GM23338 (cell line): Measurements from ENCODE around the gene ADGB. TPM values are rescaled to one million over a fixed set of nuclear protein-coding genes. Genes with fewer than 3 reads are reported as not detected.

Experiments
- ATAC-seq: fragments of 200-7000 bp; cut with Tn5 transposase; 3 replicates; pipeline ENCODE4 v1.9.1; 2020
- DNase-seq: peaks from one replicate; pipeline ENCODE4 v3.0.0-alpha.2; 2015; ENCODE audit warnings: low spot score
- H2AFZ ChIP-seq: fragments of 200-600 bp; sonication (generic); 2 replicates; pipeline ENCODE4 v1.8.0; 2016; ENCODE audit warnings: antibody characterized with exemption, mild to moderate bottlenecking, moderate library complexity
- H3F3A ChIP-seq: fragments of 200-600 bp; sonication (generic); replicated peaks from 2 replicates; pipeline ENCODE4 v1.8.0; 2017; ENCODE audit warnings: antibody characterized with exemption, mixed run types, low read depth
- H3K27ac ChIP-seq: fragments of 200-600 bp; sonication (generic); 2 replicates; pipeline ENCODE4 v1.6.1; 2016; ENCODE audit warnings: low read depth
- H3K27me3 ChIP-seq: fragments of 200-600 bp; sonication (generic); 2 replicates; pipeline ENCODE4 v1.8.0; 2016; ENCODE audit warnings: mild to moderate bottlenecking, mixed run types, moderate library complexity; ENCODE audit not compliant: insufficient read depth
- H3K36me3 ChIP-seq: fragments of 200-600 bp; sonication (generic); 2 replicates; pipeline ENCODE4 v1.8.0; 2016; ENCODE audit warnings: mild to moderate bottlenecking; ENCODE audit not compliant: insufficient read depth
- H3K4me1 ChIP-seq: fragments of 200-600 bp; sonication (generic); 2 replicates; pipeline ENCODE4 v1.8.0; 2016; ENCODE audit warnings: mild to moderate bottlenecking, moderate library complexity; ENCODE audit not compliant: insufficient read depth
- H3K4me2 ChIP-seq: fragments of 200-600 bp; sonication (generic); 2 replicates; pipeline ENCODE4 v1.7.1; 2017; ENCODE audit warnings: mixed run types
- H3K4me3 ChIP-seq: fragments of 200-600 bp; sonication (generic); 2 replicates; pipeline ENCODE4 v1.6.1; 2016; ENCODE audit warnings: mixed run types
- H3K79me2 ChIP-seq: fragments of 200-600 bp; sonication (generic); replicated peaks from 2 replicates; pipeline ENCODE4 v1.8.0; 2017; ENCODE audit warnings: mild to moderate bottlenecking; ENCODE audit not compliant: insufficient read depth
- H3K9me2 ChIP-seq: fragments of 200-600 bp; sonication (generic); 2 replicates; pipeline ENCODE4 v1.8.0; 2017; ENCODE audit not compliant: insufficient read depth
- H4K20me1 ChIP-seq: fragments of 200-600 bp; sonication (generic); replicated peaks from 2 replicates; pipeline ENCODE4 v1.8.0; 2017; ENCODE audit warnings: mild to moderate bottlenecking; ENCODE audit not compliant: insufficient read depth
- H3K27ac Mint-ChIP-seq: 2 replicates; pipeline ENCODE4 v1.8.0; 2020; ENCODE audit warnings: inconsistent platforms, mild to moderate bottlenecking, moderate library complexity, mixed read lengths
- H3K27me3 Mint-ChIP-seq: 3 replicates; pipeline ENCODE4 v1.8.0; 2022; ENCODE audit warnings: low read depth, mild to moderate bottlenecking, moderate library complexity, mixed read lengths, inconsistent platforms; ENCODE audit not compliant: insufficient read depth, poor library complexity
- H3K36me3 Mint-ChIP-seq: 3 replicates; pipeline ENCODE4 v1.8.0; 2021; ENCODE audit warnings: low read depth, mild to moderate bottlenecking, inconsistent platforms, moderate library complexity, mixed read lengths
- H3K4me1 Mint-ChIP-seq: 3 replicates; pipeline ENCODE4 v1.8.0; 2020; ENCODE audit warnings: mild to moderate bottlenecking, inconsistent platforms, mixed read lengths
- H3K4me3 Mint-ChIP-seq: 3 replicates; pipeline ENCODE4 v1.8.0; 2021; ENCODE audit warnings: moderate library complexity, mild to moderate bottlenecking, inconsistent platforms, mixed read lengths
- H3K9me3 Mint-ChIP-seq: 3 replicates; pipeline ENCODE4 v1.8.0; 2020; ENCODE audit warnings: moderate library complexity, mild to moderate bottlenecking, inconsistent platforms, mixed read lengths
- CREB1 ChIP-seq: fragments of 250-450 bp; sonication (Bioruptor Pico); IDR thresholded peaks from 2 replicates; pipeline ENCODE4 v1.5.0; 2020; ENCODE audit warnings: low read depth, mild to moderate bottlenecking, moderate library complexity
- EZH2 ChIP-seq: fragments of 200-600 bp; sonication (generic); IDR thresholded peaks from one replicate; pipeline ENCODE4 v1.8.0; 2017; ENCODE audit warnings: antibody characterized with exemption, mild to moderate bottlenecking, low read depth; ENCODE audit not compliant: unreplicated experiment
- EZH2phosphoT487 ChIP-seq: fragments of 200-600 bp; sonication (generic); IDR thresholded peaks from one replicate; pipeline ENCODE4 v1.8.1; 2018; ENCODE audit warnings: antibody characterized with exemption; ENCODE audit not compliant: unreplicated experiment
- JUNB ChIP-seq: IDR thresholded peaks from one replicate; pipeline ENCODE4 v1.6.1; 2016; ENCODE audit warnings: antibody characterized with exemption; ENCODE audit not compliant: unreplicated experiment
- NANOG ChIP-seq: IDR thresholded peaks from 2 replicates; pipeline ENCODE4 v1.6.1; 2016; ENCODE audit warnings: antibody characterized with exemption, borderline replicate concordance
- POLR2AphosphoS5 ChIP-seq: IDR thresholded peaks from 2 replicates; pipeline ENCODE4 v1.6.1; 2016; ENCODE audit warnings: antibody characterized with exemption, low read depth
- STAT1 ChIP-seq: IDR thresholded peaks from one replicate; pipeline ENCODE4 v1.6.1; 2016; ENCODE audit warnings: antibody characterized with exemption; ENCODE audit not compliant: unreplicated experiment
- ZNF114 ChIP-seq: fragments of 250-450 bp; sonication (Bioruptor Pico); IDR thresholded peaks from 2 replicates; pipeline ENCODE4 v1.5.0; 2020; ENCODE audit warnings: mild to moderate bottlenecking, moderate library complexity
- ZNF331 ChIP-seq: fragments of 250-450 bp; sonication (Bioruptor Pico); IDR thresholded peaks from 2 replicates; pipeline ENCODE4 v1.5.0; 2020; ENCODE audit warnings: low read depth, mild to moderate bottlenecking, moderate library complexity
- ZNF462 ChIP-seq: fragments of 250-450 bp; sonication (Bioruptor Pico); IDR thresholded peaks from 2 replicates; pipeline ENCODE4 v1.5.0; 2020; ENCODE audit warnings: mild to moderate bottlenecking, moderate library complexity
- polyA plus RNA-seq: library from polyadenylated mRNA; unstranded; fragments of >200 nt; fragmentation: Nextera tagmentation; extraction: Ambion mirVana; gene quantifications from 2 replicates; pipeline ENCODE4 v1.2.1, GENCODE V29; 2016
- total RNA-seq: library from RNA; depleted of rRNA; stranded (reverse); fragments of >200 nt; shearing (Covaris generic); gene quantifications from 2 replicates; pipeline ENCODE4 v1.2.3, GENCODE V29; 2014
- TF ChIP-seq, protein P1 (sequence below), 2 experiments: fragments of 200-600 bp in 1 of 2; sonication (generic) in 1 of 2; conservative IDR thresholded peaks; 2 replicates each; pipeline versions ENCODE4 v1.5.1 to v1.6.1; 2016 to 2017; ENCODE audit warnings: antibody characterized with exemption in 2 of 2, low read depth in 2 of 2, mild to moderate bottlenecking in 2 of 2, moderate library complexity in 1 of 2
- TF ChIP-seq, protein P2 (sequence below): IDR thresholded peaks from one replicate; pipeline ENCODE4 v1.6.1; 2018; ENCODE audit warnings: antibody characterized with exemption; ENCODE audit not compliant: unreplicated experiment
- TF ChIP-seq, protein P3 (sequence below): IDR thresholded peaks from 2 replicates; pipeline ENCODE4 v1.6.1; 2016; ENCODE audit warnings: antibody characterized with exemption

ADGB gene
- total and polyA plus RNA-seq, 2 experiments from 2014 or later, result not detected

DNA sequence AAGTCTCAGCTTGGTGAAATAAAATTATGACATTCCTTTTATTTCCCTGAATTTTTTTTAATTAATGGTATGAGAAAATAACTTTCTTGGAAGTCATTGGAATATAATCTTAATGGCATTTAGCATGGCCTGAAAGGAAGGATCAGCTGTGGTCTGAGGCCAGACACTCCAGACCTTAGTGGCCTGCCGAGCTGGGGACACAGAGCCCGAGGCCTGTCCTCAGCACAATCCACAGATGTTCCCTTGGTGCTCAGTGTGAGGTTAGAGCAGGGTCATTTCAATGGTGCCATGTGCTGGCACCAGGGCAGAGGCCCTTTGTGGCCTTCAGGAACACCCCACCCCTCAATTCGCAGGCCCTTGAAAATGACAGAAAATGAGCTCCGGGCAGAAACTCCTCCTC lies 120.6 kb downstream of the ADGB start:
- Histone ChIP-seq H3K36me3 (no peaks in the 10 kb centered on the region), H2AFZ (no peak overlapping the region), H3K4me3 (no peak overlapping the region), H3K79me2 (no peaks in the 10 kb centered on the region), H3F3A (no peaks in the 10 kb centered on the region), H3K27me3 (no peaks in the 10 kb centered on the region), H4K20me1 (no peaks in the 10 kb centered on the region), H3K4me1 (no peaks in the 10 kb centered on the region), H3K27ac (no peak overlapping the region), H3K9me2 (no peaks in the 10 kb centered on the region; the same call in 1 of the 2 replicates), H3K4me2 (no peak overlapping the region)
- DNase-seq, result no peak
- no peaks in the 10 kb centered on the region for H3K27me3 Mint-ChIP-seq
- H3K36me3 Mint-ChIP-seq, result no peaks in the 10 kb centered on the region
- TF ChIP-seq EZH2 (no peak), JUNB (no peak), POLR2AphosphoS5 (no peak), CREB1 (CRISPR knock-in tag) (no peak), STAT1 (no peak), EZH2phosphoT487 (no peak), NANOG (no peak), ZNF331 (no peak), ZNF462 (CRISPR knock-in tag) (no peak), ZNF114 (CRISPR knock-in tag) (no peak)
- TF ChIP-seq, protein P1, sequence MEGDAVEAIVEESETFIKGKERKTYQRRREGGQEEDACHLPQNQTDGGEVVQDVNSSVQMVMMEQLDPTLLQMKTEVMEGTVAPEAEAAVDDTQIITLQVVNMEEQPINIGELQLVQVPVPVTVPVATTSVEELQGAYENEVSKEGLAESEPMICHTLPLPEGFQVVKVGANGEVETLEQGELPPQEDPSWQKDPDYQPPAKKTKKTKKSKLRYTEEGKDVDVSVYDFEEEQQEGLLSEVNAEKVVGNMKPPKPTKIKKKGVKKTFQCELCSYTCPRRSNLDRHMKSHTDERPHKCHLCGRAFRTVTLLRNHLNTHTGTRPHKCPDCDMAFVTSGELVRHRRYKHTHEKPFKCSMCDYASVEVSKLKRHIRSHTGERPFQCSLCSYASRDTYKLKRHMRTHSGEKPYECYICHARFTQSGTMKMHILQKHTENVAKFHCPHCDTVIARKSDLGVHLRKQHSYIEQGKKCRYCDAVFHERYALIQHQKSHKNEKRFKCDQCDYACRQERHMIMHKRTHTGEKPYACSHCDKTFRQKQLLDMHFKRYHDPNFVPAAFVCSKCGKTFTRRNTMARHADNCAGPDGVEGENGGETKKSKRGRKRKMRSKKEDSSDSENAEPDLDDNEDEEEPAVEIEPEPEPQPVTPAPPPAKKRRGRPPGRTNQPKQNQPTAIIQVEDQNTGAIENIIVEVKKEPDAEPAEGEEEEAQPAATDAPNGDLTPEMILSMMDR (conservative IDR thresholded peaks at IDR 0.05; ENCODE audit: low read depth in 2 of 2), result no peak
- TF ChIP-seq, protein P2, sequence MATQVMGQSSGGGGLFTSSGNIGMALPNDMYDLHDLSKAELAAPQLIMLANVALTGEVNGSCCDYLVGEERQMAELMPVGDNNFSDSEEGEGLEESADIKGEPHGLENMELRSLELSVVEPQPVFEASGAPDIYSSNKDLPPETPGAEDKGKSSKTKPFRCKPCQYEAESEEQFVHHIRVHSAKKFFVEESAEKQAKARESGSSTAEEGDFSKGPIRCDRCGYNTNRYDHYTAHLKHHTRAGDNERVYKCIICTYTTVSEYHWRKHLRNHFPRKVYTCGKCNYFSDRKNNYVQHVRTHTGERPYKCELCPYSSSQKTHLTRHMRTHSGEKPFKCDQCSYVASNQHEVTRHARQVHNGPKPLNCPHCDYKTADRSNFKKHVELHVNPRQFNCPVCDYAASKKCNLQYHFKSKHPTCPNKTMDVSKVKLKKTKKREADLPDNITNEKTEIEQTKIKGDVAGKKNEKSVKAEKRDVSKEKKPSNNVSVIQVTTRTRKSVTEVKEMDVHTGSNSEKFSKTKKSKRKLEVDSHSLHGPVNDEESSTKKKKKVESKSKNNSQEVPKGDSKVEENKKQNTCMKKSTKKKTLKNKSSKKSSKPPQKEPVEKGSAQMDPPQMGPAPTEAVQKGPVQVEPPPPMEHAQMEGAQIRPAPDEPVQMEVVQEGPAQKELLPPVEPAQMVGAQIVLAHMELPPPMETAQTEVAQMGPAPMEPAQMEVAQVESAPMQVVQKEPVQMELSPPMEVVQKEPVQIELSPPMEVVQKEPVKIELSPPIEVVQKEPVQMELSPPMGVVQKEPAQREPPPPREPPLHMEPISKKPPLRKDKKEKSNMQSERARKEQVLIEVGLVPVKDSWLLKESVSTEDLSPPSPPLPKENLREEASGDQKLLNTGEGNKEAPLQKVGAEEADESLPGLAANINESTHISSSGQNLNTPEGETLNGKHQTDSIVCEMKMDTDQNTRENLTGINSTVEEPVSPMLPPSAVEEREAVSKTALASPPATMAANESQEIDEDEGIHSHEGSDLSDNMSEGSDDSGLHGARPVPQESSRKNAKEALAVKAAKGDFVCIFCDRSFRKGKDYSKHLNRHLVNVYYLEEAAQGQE, result no peak
- TF ChIP-seq, protein P3, sequence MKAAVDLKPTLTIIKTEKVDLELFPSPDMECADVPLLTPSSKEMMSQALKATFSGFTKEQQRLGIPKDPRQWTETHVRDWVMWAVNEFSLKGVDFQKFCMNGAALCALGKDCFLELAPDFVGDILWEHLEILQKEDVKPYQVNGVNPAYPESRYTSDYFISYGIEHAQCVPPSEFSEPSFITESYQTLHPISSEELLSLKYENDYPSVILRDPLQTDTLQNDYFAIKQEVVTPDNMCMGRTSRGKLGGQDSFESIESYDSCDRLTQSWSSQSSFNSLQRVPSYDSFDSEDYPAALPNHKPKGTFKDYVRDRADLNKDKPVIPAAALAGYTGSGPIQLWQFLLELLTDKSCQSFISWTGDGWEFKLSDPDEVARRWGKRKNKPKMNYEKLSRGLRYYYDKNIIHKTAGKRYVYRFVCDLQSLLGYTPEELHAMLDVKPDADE, result no peak
- H3K27ac Mint-ChIP-seq, result no peak overlapping the region
- no peak for ATAC-seq
- H3K9me3 Mint-ChIP-seq, result no peaks in the 10 kb centered on the region
- no peak overlapping the region for H3K4me3 Mint-ChIP-seq
- H3K4me1 Mint-ChIP-seq, result no peaks in the 10 kb centered on the region
